ENCODE data around the gene PPP5C. TPM values are rescaled to one million over a fixed set of nuclear protein-coding genes. Genes with fewer than 3 reads are reported as not detected.

Gene PPP5C
- polyA plus RNA-seq, 1 donor from 2014 or later, result 99.3 TPM

GRCh38 chr19:46386996-46387712 is 40.3 kb downstream of the PPP5C start:
- H3K27me3 ChIP-seq (ENCODE audit: insufficient read depth, low read depth, low read length), result no peaks in the 10 kb centered on the region
- no peaks in the 10 kb centered on the region for H3K79me2 ChIP-seq (replicated peaks; ENCODE audit: insufficient read depth, low read length)
- no peak overlapping the region for H3K9ac ChIP-seq (ENCODE audit: low read length)
- no peaks in the 10 kb centered on the region for H4K20me1 ChIP-seq (ENCODE audit: insufficient read depth)
- no peaks in the 10 kb centered on the region for H3K9me3 ChIP-seq (ENCODE audit: low read length)
- no peak for TF ChIP-seq TAF1 (IDR thresholded peaks at IDR 0.05; ENCODE audit: low read depth)
- TF ChIP-seq POLR2AphosphoS5 (IDR thresholded peaks at IDR 0.05), result no peak
- no peak for TF ChIP-seq EP300 (conservative IDR thresholded peaks at IDR 0.05; ENCODE audit: poor library complexity, severe bottlenecking)
- TF ChIP-seq, protein P1, sequence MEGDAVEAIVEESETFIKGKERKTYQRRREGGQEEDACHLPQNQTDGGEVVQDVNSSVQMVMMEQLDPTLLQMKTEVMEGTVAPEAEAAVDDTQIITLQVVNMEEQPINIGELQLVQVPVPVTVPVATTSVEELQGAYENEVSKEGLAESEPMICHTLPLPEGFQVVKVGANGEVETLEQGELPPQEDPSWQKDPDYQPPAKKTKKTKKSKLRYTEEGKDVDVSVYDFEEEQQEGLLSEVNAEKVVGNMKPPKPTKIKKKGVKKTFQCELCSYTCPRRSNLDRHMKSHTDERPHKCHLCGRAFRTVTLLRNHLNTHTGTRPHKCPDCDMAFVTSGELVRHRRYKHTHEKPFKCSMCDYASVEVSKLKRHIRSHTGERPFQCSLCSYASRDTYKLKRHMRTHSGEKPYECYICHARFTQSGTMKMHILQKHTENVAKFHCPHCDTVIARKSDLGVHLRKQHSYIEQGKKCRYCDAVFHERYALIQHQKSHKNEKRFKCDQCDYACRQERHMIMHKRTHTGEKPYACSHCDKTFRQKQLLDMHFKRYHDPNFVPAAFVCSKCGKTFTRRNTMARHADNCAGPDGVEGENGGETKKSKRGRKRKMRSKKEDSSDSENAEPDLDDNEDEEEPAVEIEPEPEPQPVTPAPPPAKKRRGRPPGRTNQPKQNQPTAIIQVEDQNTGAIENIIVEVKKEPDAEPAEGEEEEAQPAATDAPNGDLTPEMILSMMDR (IDR thresholded peaks at IDR 0.05; ENCODE audit: poor library complexity, severe bottlenecking), result no peak
- TF ChIP-seq EZH2 (IDR thresholded peaks at IDR 0.05; ENCODE audit: borderline replicate concordance, insufficient read depth, low read length, poor library complexity, severe bottlenecking), result no peak
- no peak for TF ChIP-seq SMC3 (conservative IDR thresholded peaks at IDR 0.05; ENCODE audit: poor library complexity)
- TF ChIP-seq REST (IDR thresholded peaks at IDR 0.05; ENCODE audit: borderline replicate concordance), result no peak
- no peak for TF ChIP-seq MXI1 (conservative IDR thresholded peaks at IDR 0.05; ENCODE audit: poor library complexity, severe bottlenecking)
- TF ChIP-seq RAD21 (conservative IDR thresholded peaks at IDR 0.05), result no peak
- no peaks in the 10 kb centered on the region for H3K9me2 ChIP-seq (ENCODE audit: insufficient read depth, low read length)
- no peak overlapping the region for H2AFZ ChIP-seq (ENCODE audit: low read depth, low read length)
- H3F3A ChIP-seq (ENCODE audit: insufficient read depth, low read length, poor library complexity, severe bottlenecking), result no peaks in the 10 kb centered on the region
- H3K4me2 ChIP-seq (ENCODE audit: low read length), result no peak overlapping the region
- H3K4me3 ChIP-seq (ENCODE audit: low read length), result no peak overlapping the region
- H3K36me3 ChIP-seq (ENCODE audit: insufficient read depth, low read length), result peaks cover 7% of the 10 kb centered on the region
- no peak overlapping the region for H3K27ac ChIP-seq (ENCODE audit: low read length)

GRCh38 chr19:46387713-46388130 is 40.8 kb downstream of the PPP5C start:
- H3K79me2 ChIP-seq (replicated peaks; ENCODE audit: insufficient read depth, low read length), result no peaks in the 10 kb centered on the region
- TF ChIP-seq MXI1 (conservative IDR thresholded peaks at IDR 0.05; ENCODE audit: poor library complexity, severe bottlenecking) (no peak), SMC3 (conservative IDR thresholded peaks at IDR 0.05; ENCODE audit: poor library complexity) (no peak), POLR2AphosphoS5 (IDR thresholded peaks at IDR 0.05) (no peak), EZH2 (IDR thresholded peaks at IDR 0.05; ENCODE audit: borderline replicate concordance, insufficient read depth, low read length, poor library complexity, severe bottlenecking) (no peak), EP300 (conservative IDR thresholded peaks at IDR 0.05; ENCODE audit: poor library complexity, severe bottlenecking) (no peak), REST (IDR thresholded peaks at IDR 0.05; ENCODE audit: borderline replicate concordance) (no peak), TAF1 (IDR thresholded peaks at IDR 0.05; ENCODE audit: low read depth) (no peak), RAD21 (conservative IDR thresholded peaks at IDR 0.05) (no peak)
- TF ChIP-seq, protein P1 (IDR thresholded peaks at IDR 0.05; ENCODE audit: poor library complexity, severe bottlenecking), result no peak
- no peaks in the 10 kb centered on the region for H3F3A ChIP-seq (ENCODE audit: insufficient read depth, low read length, poor library complexity, severe bottlenecking)
- peaks cover 7% of the 10 kb centered on the region for H3K36me3 ChIP-seq (ENCODE audit: insufficient read depth, low read length)
- no peak overlapping the region for H3K4me2 ChIP-seq (ENCODE audit: low read length)
- no peaks in the 10 kb centered on the region for H3K9me3 ChIP-seq (ENCODE audit: low read length)
- H3K27me3 ChIP-seq (ENCODE audit: insufficient read depth, low read depth, low read length), result no peaks in the 10 kb centered on the region
- no peak overlapping the region for H3K4me3 ChIP-seq (ENCODE audit: low read length)
- H3K9ac ChIP-seq (ENCODE audit: low read length), result no peak overlapping the region
- no peaks in the 10 kb centered on the region for H3K9me2 ChIP-seq (ENCODE audit: insufficient read depth, low read length)
- H4K20me1 ChIP-seq (ENCODE audit: insufficient read depth), result no peaks in the 10 kb centered on the region
- no peak overlapping the region for H2AFZ ChIP-seq (ENCODE audit: low read depth, low read length)
- no peak overlapping the region for H3K27ac ChIP-seq (ENCODE audit: low read length)
